Adipocyte (in vitro differentiated cells): Measurements from ENCODE around the gene MMP11.

Source experiments
- DNase-seq: peaks from one replicate; pipeline ENCODE4 v3.0.0-alpha.2; 2015; ENCODE audit warnings: low read depth
- H3K27me3 ChIP-seq: replicated peaks from 2 replicates; pipeline ENCODE4 v1.7.0; 2013; ENCODE audit warnings: mild to moderate bottlenecking, low read length, moderate library complexity; ENCODE audit not compliant: control insufficient read depth, insufficient read depth
- H3K36me3 ChIP-seq: 2 replicates; pipeline ENCODE4 v1.7.0; 2013; ENCODE audit warnings: low read length, mild to moderate bottlenecking, moderate library complexity; ENCODE audit not compliant: control insufficient read depth, insufficient read depth, severe bottlenecking
- H3K4me1 ChIP-seq: 2 replicates; pipeline ENCODE4 v1.7.0; 2013; ENCODE audit warnings: mild to moderate bottlenecking, low read length, moderate library complexity; ENCODE audit not compliant: control insufficient read depth, insufficient read depth
- H3K4me3 ChIP-seq: 2 replicates; pipeline ENCODE4 v1.7.0; 2013; ENCODE audit warnings: mild to moderate bottlenecking, low read length, moderate library complexity
- H3K9ac ChIP-seq: 2 replicates; pipeline ENCODE4 v1.7.0; 2013; ENCODE audit warnings: mild to moderate bottlenecking, low read length, moderate library complexity
- H3K9me3 ChIP-seq: 2 replicates; pipeline ENCODE4 v1.7.0; 2013; ENCODE audit warnings: mild to moderate bottlenecking, low read length, moderate library complexity; ENCODE audit not compliant: control insufficient read depth

MMP11 gene

DNA sequence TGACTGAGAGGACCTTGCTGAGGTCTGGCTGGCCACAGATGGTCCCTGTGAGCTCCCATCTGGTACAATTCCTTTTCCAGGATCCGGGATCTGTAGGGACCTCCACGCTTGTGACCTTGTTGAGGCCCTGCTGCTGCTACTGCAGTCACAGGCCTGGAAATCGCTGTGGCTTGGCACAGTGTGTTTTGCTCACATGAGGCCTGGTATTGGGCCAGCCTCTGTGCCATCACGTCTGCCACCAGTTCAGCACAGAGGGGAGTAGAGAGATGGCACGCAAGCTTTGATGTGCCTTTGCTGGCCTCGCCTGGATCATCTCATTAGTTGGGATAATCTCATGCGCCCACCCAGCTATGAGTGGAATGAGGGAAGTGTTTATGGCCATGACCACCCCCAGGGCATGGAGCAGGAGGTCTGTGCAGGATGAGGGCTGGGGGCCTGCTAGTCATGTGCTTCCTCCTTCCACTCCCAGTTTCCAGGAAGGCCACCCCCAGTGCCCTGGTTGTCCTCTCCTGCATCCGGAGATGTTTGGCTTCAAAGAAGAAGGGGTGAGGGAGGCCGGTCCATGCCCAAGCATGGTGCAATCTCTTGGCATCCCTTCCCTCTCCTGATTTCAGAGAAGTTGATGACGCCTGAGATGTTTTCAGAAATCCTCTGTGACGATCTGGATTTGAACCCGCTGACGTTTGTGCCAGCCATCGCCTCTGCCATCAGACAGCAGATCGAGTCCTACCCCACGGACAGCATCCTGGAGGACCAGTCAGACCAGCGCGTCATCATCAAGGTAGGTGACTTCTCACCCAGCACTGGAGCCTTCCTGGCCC is 43.7 kb downstream of the MMP11 start:
- Histone ChIP-seq H3K27me3 (no peaks in the 10 kb centered on the region), H3K36me3 (peaks cover 54% of the 10 kb centered on the region), H3K4me3 (no peak overlapping the region), H3K9me3 (no peaks in the 10 kb centered on the region), H3K4me1 (peaks cover 4% of the 10 kb centered on the region), H3K9ac (no peak overlapping the region)
- no peak for DNase-seq

DNA sequence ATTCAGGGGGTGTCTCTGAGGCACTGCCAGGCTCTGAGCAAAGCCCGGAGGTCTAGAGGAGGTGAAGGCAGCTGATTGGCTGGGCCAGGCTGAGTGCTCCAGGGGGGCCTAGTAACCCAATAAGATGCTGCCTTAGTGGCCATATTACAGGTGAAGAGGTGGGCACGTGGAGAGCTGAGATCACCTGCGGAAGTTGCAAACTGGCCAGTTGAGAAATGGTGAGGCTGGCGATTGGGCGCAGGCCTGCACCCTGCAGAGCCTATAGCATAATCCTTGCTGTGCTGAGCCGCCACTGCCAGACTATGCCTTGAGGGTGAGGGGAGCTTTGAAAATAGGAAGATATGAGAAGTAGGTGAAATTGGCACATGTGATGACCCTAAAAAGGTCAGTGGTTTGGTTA is 44.5 kb downstream of the MMP11 start:
- no peak overlapping the region for H3K4me3 ChIP-seq
- no peaks in the 10 kb centered on the region for H3K27me3 ChIP-seq
- no peak for DNase-seq
- peaks cover 56% of the 10 kb centered on the region for H3K36me3 ChIP-seq
- H3K4me1 ChIP-seq: peaks cover 4% of the 10 kb centered on the region
- no peak overlapping the region for H3K9ac ChIP-seq
- H3K9me3 ChIP-seq: no peaks in the 10 kb centered on the region

DNA sequence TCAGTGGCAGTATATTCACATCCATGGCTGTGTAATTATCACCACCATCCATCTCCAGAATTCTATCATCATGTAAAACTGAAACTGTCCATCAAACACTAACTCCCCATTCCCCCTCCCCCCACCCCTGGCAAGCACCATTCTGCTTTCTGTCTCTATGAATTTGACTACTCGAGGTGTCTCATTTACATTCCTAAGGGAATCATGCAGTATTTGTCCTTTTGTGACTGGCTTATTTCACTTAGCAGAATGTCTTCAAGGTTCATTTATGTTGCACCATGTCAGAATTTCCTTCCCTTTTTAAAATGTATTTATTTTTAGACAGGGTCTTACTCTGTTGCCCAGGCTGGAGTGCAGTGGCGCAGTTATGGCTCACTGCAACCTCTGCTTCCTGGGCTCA is 45.9 kb downstream of the MMP11 start:
- H3K27me3 ChIP-seq: no peaks in the 10 kb centered on the region
- H3K4me3 ChIP-seq: no peak overlapping the region
- peaks cover 64% of the 10 kb centered on the region for H3K36me3 ChIP-seq
- H3K9me3 ChIP-seq: no peaks in the 10 kb centered on the region
- no peak overlapping the region for H3K9ac ChIP-seq
- no peak for DNase-seq
- peaks cover 17% of the 10 kb centered on the region for H3K4me1 ChIP-seq

DNA sequence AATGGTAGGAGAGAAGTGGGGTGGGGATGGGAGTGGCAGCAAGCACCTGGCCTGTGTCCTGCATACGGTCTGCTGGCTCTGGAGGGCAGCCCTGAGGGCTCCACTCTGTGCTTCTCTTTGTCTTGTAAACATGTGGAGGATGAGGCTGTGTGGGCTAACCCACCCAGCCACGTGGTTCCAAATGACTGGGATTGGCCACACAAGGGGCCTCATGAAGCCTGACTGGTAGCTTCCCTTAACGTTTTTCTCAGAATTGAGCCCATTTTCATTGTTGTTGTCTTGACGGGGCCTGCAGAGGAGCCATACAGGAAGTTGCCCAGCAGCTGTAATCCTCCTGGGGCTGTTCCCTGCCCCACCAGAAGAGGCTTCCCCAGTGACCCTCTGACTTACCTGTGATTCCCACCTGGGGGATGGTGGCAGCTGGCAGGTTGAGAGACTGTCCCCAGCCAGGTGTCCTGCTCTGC is 48.1 kb downstream of the MMP11 start:
- no peak overlapping the region for H3K9ac ChIP-seq
- no peak overlapping the region for H3K4me3 ChIP-seq
- peaks cover 79% of the 10 kb centered on the region for H3K36me3 ChIP-seq
- H3K9me3 ChIP-seq: no peaks in the 10 kb centered on the region
- no peak for DNase-seq
- H3K27me3 ChIP-seq: no peaks in the 10 kb centered on the region
- H3K4me1 ChIP-seq: peaks cover 21% of the 10 kb centered on the region

DNA sequence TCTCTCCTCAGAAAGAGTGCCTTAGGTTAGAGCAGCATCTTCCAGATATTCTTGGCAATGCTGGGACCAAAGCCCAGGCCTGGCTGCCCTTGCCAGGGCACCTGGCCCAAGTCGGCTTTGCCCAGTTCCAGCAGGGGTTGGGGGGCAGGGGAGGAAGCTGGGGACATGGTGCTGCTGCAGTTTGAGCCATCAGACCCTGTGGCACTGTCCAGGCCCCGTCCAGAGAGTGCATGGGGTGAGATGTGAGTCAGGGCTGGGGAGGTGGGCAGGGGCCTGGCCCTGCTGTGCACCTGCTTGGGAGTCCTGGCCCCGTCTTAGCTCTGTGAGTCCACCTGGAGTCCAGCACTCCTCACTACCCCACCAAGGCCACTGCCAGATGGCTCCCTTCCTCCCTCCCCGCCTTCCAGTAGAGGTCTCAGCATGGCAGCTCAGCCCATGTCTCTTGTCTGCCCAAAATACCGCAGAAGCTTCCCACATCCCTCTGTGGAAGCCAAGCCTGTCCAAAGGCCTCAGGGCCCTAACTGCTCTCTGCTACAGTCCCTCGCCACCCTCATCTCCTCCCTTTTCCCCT is 49.5 kb downstream of the MMP11 start:
- Histone ChIP-seq H3K4me1 (peaks cover 32% of the 10 kb centered on the region), H3K27me3 (no peaks in the 10 kb centered on the region), H3K9ac (no peak overlapping the region), H3K36me3 (peaks cover 85% of the 10 kb centered on the region), H3K4me3 (no peak overlapping the region), H3K9me3 (no peaks in the 10 kb centered on the region)
- DNase-seq: no peak

DNA sequence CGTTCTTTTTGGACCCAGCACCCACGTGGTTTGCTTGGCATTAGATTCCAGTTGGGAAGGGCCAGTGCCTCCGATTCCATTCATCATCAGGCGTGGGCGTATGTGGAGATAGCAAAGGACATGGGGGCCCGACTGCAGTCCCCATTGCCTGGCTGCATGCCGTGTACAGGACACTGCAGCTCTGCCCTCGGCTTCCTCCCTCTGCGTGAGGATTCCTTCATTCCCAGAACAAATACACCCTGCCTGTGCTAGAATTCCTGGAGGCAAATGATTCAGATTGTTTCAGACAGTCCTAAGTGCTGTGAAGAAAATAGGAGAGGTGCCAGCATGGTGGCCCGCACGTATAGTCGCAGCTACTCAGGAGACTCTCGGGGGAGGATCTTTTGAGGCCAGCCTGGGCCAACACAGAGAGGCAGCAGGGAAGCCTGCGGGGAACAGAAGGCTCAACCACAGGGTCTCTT is 50.7 kb downstream of the MMP11 start:
- no peaks in the 10 kb centered on the region for H3K9me3 ChIP-seq
- peaks cover 79% of the 10 kb centered on the region for H3K36me3 ChIP-seq
- H3K27me3 ChIP-seq: no peaks in the 10 kb centered on the region
- H3K4me1 ChIP-seq: peaks cover 37% of the 10 kb centered on the region
- no peak overlapping the region for H3K9ac ChIP-seq
- no peak overlapping the region for H3K4me3 ChIP-seq
- no peak for DNase-seq

DNA sequence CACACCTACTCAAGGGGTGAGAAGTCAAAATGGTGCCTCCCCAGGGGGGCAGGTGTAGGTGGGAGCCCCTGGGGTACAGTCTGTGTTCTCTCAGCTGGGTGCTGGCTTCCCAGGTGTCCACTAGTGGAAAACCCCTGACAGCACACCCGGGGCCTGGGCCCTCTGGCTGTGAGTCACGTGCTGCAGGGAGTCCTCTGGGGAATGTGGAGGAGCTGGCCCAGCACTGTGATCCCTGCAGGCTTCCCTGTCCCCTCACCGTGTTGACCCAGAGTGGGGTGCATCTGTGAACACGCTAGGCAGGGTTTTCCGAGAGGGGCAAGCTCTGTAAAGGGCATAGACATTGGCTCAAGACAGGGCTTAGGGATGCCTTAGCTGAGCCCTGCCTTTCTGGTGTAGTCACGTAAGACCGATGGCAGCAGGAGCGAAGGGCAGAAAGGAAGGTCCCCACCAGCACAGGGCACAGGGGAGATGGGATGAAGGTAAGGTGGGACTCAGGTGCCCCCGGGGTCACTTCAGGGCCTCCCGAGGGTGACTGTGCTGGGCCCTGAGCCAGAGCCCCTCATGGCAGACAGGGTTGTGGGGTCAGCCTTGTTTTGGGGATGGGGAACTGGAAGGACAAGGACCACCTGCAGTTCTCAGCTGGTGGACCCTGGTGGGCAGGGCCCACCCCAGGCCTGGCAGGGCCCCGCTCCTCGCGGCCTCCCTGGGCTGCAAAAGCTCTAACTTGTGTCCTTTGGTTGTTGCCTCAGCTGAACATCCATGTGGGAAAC is 52.0 kb downstream of the MMP11 start:
- Histone ChIP-seq H3K4me1 (peaks cover 50% of the 10 kb centered on the region), H3K9ac (no peak overlapping the region), H3K9me3 (no peaks in the 10 kb centered on the region), H3K36me3 (peaks cover 69% of the 10 kb centered on the region), H3K27me3 (no peaks in the 10 kb centered on the region), H3K4me3 (no peak overlapping the region)
- DNase-seq: no peak

DNA sequence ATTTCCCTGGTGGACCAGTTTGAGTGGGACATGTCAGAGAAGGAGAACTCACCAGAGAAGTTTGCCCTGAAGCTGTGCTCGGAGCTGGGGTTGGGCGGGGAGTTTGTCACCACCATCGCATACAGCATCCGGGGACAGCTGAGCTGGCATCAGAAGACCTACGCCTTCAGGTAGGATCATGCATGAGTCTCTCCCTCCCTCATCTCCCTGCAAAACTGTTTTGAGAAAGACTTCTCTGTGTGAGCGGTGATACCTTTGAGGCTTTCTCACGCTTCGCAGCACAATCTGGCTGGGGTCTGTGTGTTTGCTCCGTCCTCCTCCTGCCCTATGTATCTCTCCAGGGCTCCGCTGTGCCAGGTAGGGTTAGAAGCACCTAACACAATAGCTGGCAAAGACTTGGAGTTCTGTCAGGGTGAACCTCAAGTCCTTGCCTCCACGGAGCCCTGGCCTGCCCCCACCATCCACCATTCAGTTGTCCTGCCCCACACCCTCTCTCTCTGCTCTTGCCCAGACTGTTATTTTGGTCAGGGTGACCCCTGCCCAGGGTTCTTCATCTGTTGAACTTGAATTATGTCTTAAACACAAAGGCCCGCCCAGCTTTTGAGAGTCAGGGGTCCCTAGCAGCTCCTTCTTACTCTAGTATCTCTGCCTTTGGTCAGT is 52.7 kb downstream of the MMP11 start:
- no peaks in the 10 kb centered on the region for H3K27me3 ChIP-seq
- no peak for DNase-seq
- H3K9me3 ChIP-seq: no peaks in the 10 kb centered on the region
- peaks cover 64% of the 10 kb centered on the region for H3K36me3 ChIP-seq
- peaks cover 56% of the 10 kb centered on the region for H3K4me1 ChIP-seq
- no peak overlapping the region for H3K4me3 ChIP-seq
- H3K9ac ChIP-seq: no peak overlapping the region

DNA sequence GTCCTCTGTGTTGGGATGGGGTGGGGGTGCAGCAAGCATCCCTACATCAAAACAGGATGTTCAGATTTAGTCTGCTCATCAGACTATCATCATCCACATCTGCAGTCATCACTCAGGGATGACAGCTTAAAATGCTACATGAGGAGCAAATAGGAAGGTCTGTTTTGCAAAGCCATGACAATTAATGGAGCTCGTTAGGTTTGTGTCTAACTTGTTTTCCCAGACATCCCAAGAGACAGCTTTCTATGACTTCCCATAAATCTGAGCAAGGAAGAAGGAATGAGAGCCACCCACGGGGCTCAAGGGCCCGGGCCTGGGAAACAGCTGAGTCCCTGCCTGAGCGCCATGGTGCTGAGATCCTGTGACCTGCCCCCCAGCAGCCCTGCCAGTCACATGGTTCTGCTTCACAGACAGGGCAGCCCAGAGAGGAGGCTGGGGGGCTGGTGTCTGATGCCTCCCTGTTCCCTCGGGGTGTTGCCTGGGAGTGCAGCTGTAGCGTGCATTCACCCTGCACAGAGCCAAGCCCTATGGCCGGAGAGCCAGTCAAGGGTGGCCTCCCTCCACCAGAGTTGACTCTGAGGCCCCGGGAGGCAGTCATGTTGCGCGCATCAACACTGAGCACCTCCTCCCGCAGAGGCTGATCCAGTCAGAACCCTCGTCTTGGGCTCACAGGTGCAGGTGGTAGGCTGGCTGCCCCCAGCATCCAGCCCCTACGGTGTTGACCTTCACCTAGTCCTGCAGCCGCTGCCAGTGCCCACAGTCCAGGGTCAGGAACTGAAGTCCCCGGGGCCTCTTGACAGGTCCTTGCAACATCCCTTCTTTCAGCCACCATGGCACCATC is 54.1 kb downstream of the MMP11 start:
- peaks cover 61% of the 10 kb centered on the region for H3K36me3 ChIP-seq
- H3K9me3 ChIP-seq: no peaks in the 10 kb centered on the region
- H3K4me3 ChIP-seq: no peak overlapping the region
- DNase-seq: no peak
- H3K27me3 ChIP-seq: no peaks in the 10 kb centered on the region
- H3K4me1 ChIP-seq: peaks cover 56% of the 10 kb centered on the region
- no peak overlapping the region for H3K9ac ChIP-seq

DNA sequence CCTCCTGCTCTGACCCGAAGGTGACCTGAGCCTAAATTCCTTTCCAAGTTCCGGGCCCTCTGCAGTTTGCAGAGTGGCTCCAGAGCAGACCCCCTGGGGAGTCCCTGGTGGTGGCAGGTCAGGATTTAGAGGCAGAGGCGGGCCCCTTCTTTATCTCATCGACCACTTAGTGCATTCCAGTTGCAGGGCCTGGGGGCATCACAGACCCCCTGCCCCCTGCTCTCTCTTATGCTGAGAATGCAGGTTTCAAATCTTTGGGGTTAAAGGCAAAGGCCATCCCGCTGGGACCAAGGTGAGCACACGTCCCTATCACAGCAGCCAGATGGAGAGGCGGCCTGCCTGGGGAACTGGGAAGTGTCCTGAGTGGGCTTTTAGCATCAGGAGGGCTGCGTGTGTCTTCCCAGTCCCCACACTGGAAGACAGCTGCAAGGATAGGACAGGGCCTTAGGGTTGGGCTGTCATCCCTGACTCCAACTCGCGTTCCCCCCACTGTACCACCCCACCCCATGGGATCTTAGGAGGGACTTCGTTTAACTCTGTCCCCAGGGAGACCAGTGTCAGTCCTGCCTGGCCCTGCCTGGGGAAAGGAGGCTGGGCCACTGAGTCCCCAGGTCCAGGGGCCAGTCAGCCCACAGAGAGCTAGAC is 54.8 kb downstream of the MMP11 start:
- no peaks in the 10 kb centered on the region for H3K9me3 ChIP-seq
- no peak for DNase-seq
- H3K4me3 ChIP-seq: no peak overlapping the region
- H3K36me3 ChIP-seq: peaks cover 58% of the 10 kb centered on the region
- H3K4me1 ChIP-seq: peaks cover 53% of the 10 kb centered on the region
- H3K9ac ChIP-seq: no peak overlapping the region
- no peaks in the 10 kb centered on the region for H3K27me3 ChIP-seq
